HG02610 (cell line): ENCODE measurements around the gene TSEN2.
"Not testable (repeated sequence)": the region's sequence is repeated elsewhere in the genome, so short reads cannot be mapped to it uniquely, and the experiment has no call there.

Experiments used
- ATAC-seq: cut with Tn5 transposase; IDR thresholded peaks from one replicate; pipeline ENCODE4 v1.9.1; 2021; ENCODE audit warnings: mild to moderate bottlenecking, moderate library complexity; ENCODE audit not compliant: unreplicated experiment

TSEN2 gene

GRCh38 chr3:12451960-12452359 lies 32.3 kb upstream of the TSEN2 start:
- no peak for ATAC-seq

GRCh38 chr3:12452361-12453330 lies 31.6 kb upstream of the TSEN2 start:
- no peak for ATAC-seq

GRCh38 chr3:12454076-12454815 lies 30.0 kb upstream of the TSEN2 start:
- ATAC-seq = no peak

- ATAC-seq = no peak
Observed at GRCh38 chr3:12454816-12455121, 29.5 kb upstream of the TSEN2 start.

GRCh38 chr3:12455740-12456139 lies 28.5 kb upstream of the TSEN2 start:
- no peak for ATAC-seq

GRCh38 chr3:12456441-12456840 lies 27.8 kb upstream of the TSEN2 start:
- ATAC-seq = no peak

- ATAC-seq = not testable (repeated sequence)
Observed at GRCh38 chr3:12457380-12457779, 26.9 kb upstream of the TSEN2 start.

GRCh38 chr3:12458901-12459300 lies 25.4 kb upstream of the TSEN2 start:
- ATAC-seq = no peak

GRCh38 chr3:12460127-12460526 lies 24.2 kb upstream of the TSEN2 start:
- ATAC-seq = no peak

GRCh38 chr3:12461097-12461649 lies 23.1 kb upstream of the TSEN2 start:
- ATAC-seq = no peak

- ATAC-seq = no peak
Observed at GRCh38 chr3:12462159-12462947, 21.9 kb upstream of the TSEN2 start.

GRCh38 chr3:12463686-12464085 lies 20.6 kb upstream of the TSEN2 start:
- ATAC-seq = no peak

- ATAC-seq = no peak
Observed at GRCh38 chr3:12464181-12464580, 20.1 kb upstream of the TSEN2 start.

- no peak for ATAC-seq
Observed at GRCh38 chr3:12465151-12465835, 19.0 kb upstream of the TSEN2 start.

GRCh38 chr3:12465836-12466225 lies 18.4 kb upstream of the TSEN2 start:
- ATAC-seq = no peak

GRCh38 chr3:12467746-12468145 lies 16.5 kb upstream of the TSEN2 start:
- ATAC-seq = no peak

GRCh38 chr3:12468276-12468675 lies 16.0 kb upstream of the TSEN2 start:
- ATAC-seq = no peak

- ATAC-seq = no peak
Observed at GRCh38 chr3:12468757-12469156, 15.5 kb upstream of the TSEN2 start.

- ATAC-seq = not testable (repeated sequence)
Observed at GRCh38 chr3:12469222-12469621, 15.1 kb upstream of the TSEN2 start.

GRCh38 chr3:12470111-12470510 lies 14.2 kb upstream of the TSEN2 start:
- no peak for ATAC-seq
